AG10803 (cell line): Measurements from ENCODE around the gene PARM1.

Experiments used
- DNase-seq: peaks from one replicate; pipeline ENCODE4 v3.0.0; 2010; ENCODE audit warnings: low read depth
- H3K4me3 ChIP-seq: 2 replicates; pipeline ENCODE4 v1.5.1; 2011; ENCODE audit warnings: mild to moderate bottlenecking, low read length, control low read depth
- CTCF ChIP-seq: conservative IDR thresholded peaks from 2 replicates; pipeline ENCODE4 v1.5.1; 2011; ENCODE audit warnings: mild to moderate bottlenecking, low read length, control low read depth, inconsistent platforms

PARM1 gene

GRCh38 chr4:75087865-75088264 is 154.9 kb downstream of the PARM1 start:
- H3K4me3 ChIP-seq: no peak overlapping the region
- no peak for DNase-seq
- no peak for TF ChIP-seq CTCF

- DNase-seq: no peak
- no peak for TF ChIP-seq CTCF
Observed at GRCh38 chr4:75089206-75089605, 156.3 kb downstream of the PARM1 start.

GRCh38 chr4:75099321-75099720 is 166.4 kb downstream of the PARM1 start:
- no peak for DNase-seq
- no peak overlapping the region for H3K4me3 ChIP-seq
- no peak for TF ChIP-seq CTCF

More at GRCh38 chr4:75089206-75089605, 156.3 kb downstream of the PARM1 start:
- no peak overlapping the region for H3K4me3 ChIP-seq
